Measurements from ENCODE around the gene P2RX4. TPM values are rescaled to one million over a fixed set of nuclear protein-coding genes. Genes with fewer than 3 reads are reported as not detected.

The P2RX4 gene
- total and polyA plus RNA-seq, 2 of the 4 experiments (the other 2 are of a cell fraction): 9.5 to 12.6 TPM

GRCh38 chr12:121264951-121265515 is 55.1 kb downstream of the P2RX4 start:
- Histone ChIP-seq H2BK120ac (ENCODE audit: low read depth, low read length) (no peak overlapping the region), H3K36me3 (ENCODE audit: control insufficient read depth, insufficient read depth, low read length) (peaks cover 49% of the 10 kb centered on the region), H3K9ac (ENCODE audit: low read depth, low read length) (no peak overlapping the region), H4K8ac (ENCODE audit: low read depth in 2 of 2, low read length in 2 of 2) (no peak overlapping the region), H3K27me3 (ENCODE audit: control insufficient read depth, insufficient read depth, low read length) (no peaks in the 10 kb centered on the region), H2BK20ac (ENCODE audit: low read depth, low read length) (no peak overlapping the region), H4K5ac (ENCODE audit: low read depth, low read length) (no peak overlapping the region), H3K18ac (ENCODE audit: low read depth, low read length) (no peak overlapping the region), H3K27ac (ENCODE audit: insufficient read depth, low read length) (no peak overlapping the region), H3K9me3 (ENCODE audit: control insufficient read depth, insufficient read depth, low read length) (no peaks in the 10 kb centered on the region), H3K23ac (ENCODE audit: low read depth, low read length) (no peak overlapping the region), H2AFZ (replicated peaks; ENCODE audit: low read length, poor library complexity) (no peak overlapping the region), H3K4ac (ENCODE audit: low read depth, low read length) (no peak overlapping the region), H3K4me2 (ENCODE audit: low read depth, low read length) (no peak overlapping the region), H4K91ac (ENCODE audit: insufficient read depth, low read depth, low read length) (no peak overlapping the region), H3K56ac (ENCODE audit: extremely low read depth, insufficient read depth, low read length) (no peak overlapping the region), H2AK5ac (ENCODE audit: low read depth, low read length) (no peak overlapping the region), H3K9me1 (ENCODE audit: insufficient read depth, low read length) (no peaks in the 10 kb centered on the region), H4K20me1 (ENCODE audit: insufficient read depth, low read length) (no peaks in the 10 kb centered on the region), H3K14ac (replicated peaks; ENCODE audit: low read depth, low read length) (no peak overlapping the region), H3K4me1 (ENCODE audit: control insufficient read depth, insufficient read depth, low read length) (no peaks in the 10 kb centered on the region), H3K4me3 (ENCODE audit: insufficient read depth, low read depth, low read length) (no peak overlapping the region), H2BK5ac (ENCODE audit: low read depth, low read length, poor library complexity, severe bottlenecking) (no peak overlapping the region), H2AK9ac (replicated peaks; ENCODE audit: low read depth, low read length, poor library complexity) (no peak overlapping the region), H2BK15ac (ENCODE audit: low read depth, low read length) (no peak overlapping the region), H3K79me1 (ENCODE audit: low read depth in 1 of 2, low read length in 2 of 2) (no peaks in the 10 kb centered on the region; a peak in 1 of 4 replicates)
- POLR2A ChIA-PET (ENCODE audit: unreplicated experiment): no interaction called here
- in situ Hi-C loops (cut with MboI; ENCODE audit: low sequenced_read_pairs) (no loop called here), intact Hi-C loops (cut with micrococcal nuclease) (no loop called here), dilution Hi-C loops (cut with HindIII; ENCODE audit: low sequenced_read_pairs, unreplicated experiment) (no loop called here)
- CTCF ChIA-PET: no interaction called here
- TF ChIP-seq MAFK (IDR thresholded peaks at IDR 0.05; ENCODE audit: low read depth, low read length): no peak
- TF ChIP-seq NFE2L2 (IDR thresholded peaks at IDR 0.05; ENCODE audit: low read depth, low read length): no peak
- TF ChIP-seq POLR2A (IDR thresholded peaks at IDR 0.05; ENCODE audit: low read depth, low read length): no peak
- TF ChIP-seq FOS (IDR thresholded peaks at IDR 0.05; ENCODE audit: low read depth, low read length): no peak
- no peak for TF ChIP-seq CTCF (conservative IDR thresholded peaks at IDR 0.05; ENCODE audit: low read depth, low read length)
- no peak for TF ChIP-seq ELK1 (IDR thresholded peaks at IDR 0.05; ENCODE audit: borderline replicate concordance, low read depth, low read length)
- TF ChIP-seq SMC3 (IDR thresholded peaks at IDR 0.05; ENCODE audit: low read depth, low read length): no peak
- ATAC-seq (ENCODE audit: low read depth) (no peak), DNase-seq (no peak)
- BruUV-seq (replicated peaks): no TSS peak
- WGBS, 2 experiments (ENCODE audit: extremely low coverage in 2 of 2, insufficient read length in 1 of 2): 95% methylated on average over 5 of the region's 10 CpGs; no CpG with 5 or more reads in 1 of the 2 experiments
